Peyer's patch (tissue), 4 donors: Measurements from ENCODE around the gene TPCN2.

Experiments used
- POLR2A ChIP-seq, 2 donors: fragments of 450-650 bp; IDR thresholded peaks; one replicate each; pipeline ENCODE4 v1.5.1; 2017; ENCODE audit warnings: antibody characterized with exemption in 2 of 2, mild to moderate bottlenecking in 2 of 2, moderate library complexity in 2 of 2
- TF ChIP-seq, protein P1 (sequence below), 6 experiments: fragments of 450-650 bp in 4 of 6; fragments of 200-600 bp in 2 of 6; sonication (generic) in 1 of 6; IDR thresholded peaks; one replicate each; pipeline ENCODE4 v1.5.1; 2017 to 2019; ENCODE audit warnings: antibody characterized with exemption in 6 of 6, mild to moderate bottlenecking in 3 of 6, moderate library complexity in 1 of 6

DNA sequence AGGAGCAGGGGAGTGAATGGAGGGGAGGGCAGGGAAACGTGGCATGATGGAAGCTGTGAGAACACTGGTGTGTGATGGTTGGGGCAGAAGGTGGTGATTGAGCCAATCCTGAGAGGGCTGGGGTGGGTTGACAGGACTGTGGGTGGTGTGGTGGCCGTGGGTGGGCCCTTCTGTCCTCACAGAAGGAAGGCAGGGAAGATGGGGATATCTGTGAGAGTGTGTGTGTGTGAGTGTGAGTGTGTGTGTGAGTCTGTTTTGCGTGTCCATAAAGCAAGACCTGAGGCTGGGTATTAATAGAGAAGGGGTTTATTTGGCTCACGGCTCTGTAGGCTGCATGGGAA lies 13.0 kb downstream of the TPCN2 start:
- TF ChIP-seq, protein P1, sequence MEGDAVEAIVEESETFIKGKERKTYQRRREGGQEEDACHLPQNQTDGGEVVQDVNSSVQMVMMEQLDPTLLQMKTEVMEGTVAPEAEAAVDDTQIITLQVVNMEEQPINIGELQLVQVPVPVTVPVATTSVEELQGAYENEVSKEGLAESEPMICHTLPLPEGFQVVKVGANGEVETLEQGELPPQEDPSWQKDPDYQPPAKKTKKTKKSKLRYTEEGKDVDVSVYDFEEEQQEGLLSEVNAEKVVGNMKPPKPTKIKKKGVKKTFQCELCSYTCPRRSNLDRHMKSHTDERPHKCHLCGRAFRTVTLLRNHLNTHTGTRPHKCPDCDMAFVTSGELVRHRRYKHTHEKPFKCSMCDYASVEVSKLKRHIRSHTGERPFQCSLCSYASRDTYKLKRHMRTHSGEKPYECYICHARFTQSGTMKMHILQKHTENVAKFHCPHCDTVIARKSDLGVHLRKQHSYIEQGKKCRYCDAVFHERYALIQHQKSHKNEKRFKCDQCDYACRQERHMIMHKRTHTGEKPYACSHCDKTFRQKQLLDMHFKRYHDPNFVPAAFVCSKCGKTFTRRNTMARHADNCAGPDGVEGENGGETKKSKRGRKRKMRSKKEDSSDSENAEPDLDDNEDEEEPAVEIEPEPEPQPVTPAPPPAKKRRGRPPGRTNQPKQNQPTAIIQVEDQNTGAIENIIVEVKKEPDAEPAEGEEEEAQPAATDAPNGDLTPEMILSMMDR (IDR thresholded peaks at IDR 0.05): no peak
- no peak for TF ChIP-seq POLR2A (IDR thresholded peaks at IDR 0.05)
